ENCODE measurements around the gene METRN.
"Not testable (repeated sequence)": the region's sequence is repeated elsewhere in the genome, so short reads cannot be mapped to it uniquely, and the experiment has no call there.

Gene METRN

DNA sequence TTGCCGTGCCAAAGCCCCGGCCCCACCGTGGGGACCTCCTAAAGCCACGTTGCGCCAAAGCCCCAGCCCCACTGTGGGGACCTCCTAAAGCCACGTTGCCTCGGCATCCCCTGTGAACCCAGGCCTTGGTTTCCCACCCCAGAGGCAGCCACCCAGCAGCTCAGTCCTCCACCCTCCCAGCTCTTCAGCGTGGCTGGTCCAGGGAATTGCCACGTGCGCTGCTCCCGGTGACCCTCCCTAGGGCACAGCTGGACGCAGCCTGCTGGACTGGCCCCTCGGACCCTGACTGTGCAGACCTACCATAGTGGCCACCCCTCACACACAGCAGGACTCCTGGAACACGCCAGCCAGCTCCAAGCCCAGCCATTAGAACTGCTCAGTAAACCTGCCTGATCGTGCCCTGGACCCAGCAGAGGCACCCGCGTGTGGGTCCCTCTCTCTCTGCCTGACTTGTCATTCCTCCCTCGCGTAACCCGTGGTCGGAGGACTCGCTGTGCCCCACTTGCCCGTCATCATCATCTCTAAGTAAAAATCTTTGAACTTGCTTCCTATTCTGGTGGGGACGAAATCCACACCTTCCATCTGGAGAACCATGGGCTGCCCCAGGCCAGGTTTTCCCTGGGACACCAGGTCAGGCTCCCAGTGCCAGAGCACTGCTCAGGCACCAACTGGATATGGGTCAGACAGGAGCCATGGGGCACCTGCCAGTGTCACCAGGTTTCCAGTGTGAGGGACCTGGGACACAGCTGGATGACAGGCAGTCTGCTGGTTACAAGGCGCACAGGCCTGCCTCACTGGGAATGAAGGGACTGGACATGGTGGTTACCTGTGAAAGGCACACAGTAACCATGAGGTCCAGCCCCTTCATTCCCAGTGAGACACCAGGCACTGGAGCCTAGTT lies 20.3 kb downstream of the METRN start:
- DNase-seq (ENCODE audit: low read depth in 2 of 2), result no peak

DNA sequence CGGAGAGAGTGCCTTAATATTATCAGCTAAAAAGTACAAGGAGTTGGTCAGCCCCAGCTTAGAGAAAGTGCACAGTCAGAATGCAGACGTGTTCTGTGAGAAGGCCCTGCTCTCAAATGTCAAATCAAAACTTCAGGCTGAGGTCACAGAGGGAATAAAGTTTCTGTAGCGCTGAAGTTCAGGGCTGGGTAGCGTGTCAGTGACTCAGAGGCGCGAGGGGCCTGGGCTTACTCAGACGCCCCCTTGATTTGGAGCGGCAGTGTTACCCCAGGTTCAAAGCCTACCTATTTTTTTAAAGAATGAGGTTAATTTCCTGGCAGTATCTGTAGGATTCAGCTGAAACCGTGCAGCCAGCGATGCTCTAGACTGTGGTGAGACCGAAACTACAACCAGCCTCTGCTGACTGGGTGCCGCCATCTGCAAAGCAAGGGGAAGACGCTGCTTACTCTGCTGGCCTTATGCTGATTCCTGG lies 21.1 kb downstream of the METRN start:
- DNase-seq (ENCODE audit: low read depth in 2 of 2), result peak in 1 of 2 experiments; percentile 56

DNA sequence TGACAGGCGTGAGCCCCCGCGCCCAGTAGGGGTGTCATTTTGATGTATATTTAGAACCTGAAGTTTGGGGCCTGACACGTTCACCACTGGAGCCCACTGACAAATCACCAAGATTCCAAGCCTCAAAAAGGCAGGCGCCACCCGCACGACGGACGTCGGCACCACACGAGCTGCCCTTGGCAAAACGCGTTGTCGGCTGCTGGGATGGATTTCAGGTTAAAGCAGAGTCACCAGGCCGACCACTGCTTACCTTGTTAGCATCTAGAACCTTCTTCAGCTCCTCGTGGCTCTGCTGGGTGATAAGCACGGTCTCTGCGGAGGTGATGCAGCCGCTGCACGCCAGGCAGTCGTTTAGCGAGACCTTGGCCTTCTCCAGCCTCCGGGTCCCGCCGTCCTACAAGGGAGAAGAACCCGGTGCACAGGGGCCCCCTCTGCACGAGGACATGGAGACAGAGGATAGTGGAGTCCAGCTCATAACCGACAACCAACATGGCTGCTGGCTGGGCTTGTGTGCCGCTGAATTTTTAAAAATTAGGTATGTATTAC lies 22.1 kb downstream of the METRN start:
- DNase-seq (ENCODE audit: low read depth in 2 of 2), result no peak

DNA sequence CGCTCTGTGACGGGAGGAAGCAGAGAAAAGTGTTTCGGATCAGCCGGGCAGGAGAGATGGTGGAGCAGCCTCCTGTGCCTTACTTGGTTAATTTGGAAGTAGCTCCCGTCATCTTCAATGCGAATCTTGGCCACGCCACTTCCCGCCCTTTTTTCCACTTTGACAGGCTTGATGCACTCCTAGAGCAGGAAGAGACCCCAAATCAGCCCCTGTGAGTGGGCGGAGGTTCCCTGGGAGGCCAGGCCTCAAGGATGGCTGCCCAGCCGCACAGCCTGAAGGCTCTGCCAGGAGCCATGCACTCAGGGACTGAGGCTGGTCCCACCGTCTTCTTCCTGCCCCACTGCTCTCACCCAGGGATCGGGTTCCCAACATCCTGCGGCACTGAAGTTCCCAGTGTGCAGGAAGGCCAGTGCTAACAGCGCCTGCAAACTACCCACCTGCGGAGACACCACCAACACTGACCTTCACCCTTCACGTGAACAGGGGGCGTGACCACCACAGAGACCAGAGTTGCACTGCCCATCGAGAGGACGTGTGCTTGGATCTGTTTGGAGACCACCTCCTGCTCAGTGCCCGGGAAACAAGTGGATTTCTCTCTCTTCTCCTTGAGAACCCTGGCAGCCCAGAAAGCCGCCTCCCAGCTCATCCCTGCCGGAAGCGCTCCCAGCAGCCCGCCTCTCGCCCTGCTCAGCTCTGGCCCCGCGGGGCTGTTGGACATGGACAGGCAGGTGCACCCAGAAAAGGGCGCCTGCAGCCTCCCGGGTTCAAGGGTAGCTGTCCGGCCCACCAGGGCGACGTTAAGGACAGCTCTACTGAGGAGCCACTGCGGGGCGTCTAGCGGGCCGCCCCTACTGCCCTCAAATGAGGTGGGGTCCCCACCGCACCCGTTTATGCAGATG lies 24.9 kb downstream of the METRN start:
- DNase-seq (ENCODE audit: low read depth in 2 of 2), result no peak

DNA sequence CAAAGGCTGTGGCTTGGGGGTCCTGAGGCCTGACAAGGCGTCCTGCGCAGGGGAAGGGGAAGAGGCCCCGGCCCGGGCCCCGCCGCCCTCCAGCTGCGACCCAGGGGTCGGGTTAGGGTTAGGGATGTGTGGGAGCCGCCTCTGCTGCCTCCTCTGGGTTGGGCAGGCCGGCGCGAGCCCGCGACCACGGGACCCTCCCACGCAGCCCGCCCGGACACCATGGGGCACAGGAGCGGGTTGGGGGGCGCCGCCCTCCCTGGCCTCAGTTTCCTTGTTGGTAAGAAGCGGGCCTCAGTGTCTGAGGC lies 25.5 kb downstream of the METRN start:
- no peak for DNase-seq (ENCODE audit: low read depth in 2 of 2)

DNA sequence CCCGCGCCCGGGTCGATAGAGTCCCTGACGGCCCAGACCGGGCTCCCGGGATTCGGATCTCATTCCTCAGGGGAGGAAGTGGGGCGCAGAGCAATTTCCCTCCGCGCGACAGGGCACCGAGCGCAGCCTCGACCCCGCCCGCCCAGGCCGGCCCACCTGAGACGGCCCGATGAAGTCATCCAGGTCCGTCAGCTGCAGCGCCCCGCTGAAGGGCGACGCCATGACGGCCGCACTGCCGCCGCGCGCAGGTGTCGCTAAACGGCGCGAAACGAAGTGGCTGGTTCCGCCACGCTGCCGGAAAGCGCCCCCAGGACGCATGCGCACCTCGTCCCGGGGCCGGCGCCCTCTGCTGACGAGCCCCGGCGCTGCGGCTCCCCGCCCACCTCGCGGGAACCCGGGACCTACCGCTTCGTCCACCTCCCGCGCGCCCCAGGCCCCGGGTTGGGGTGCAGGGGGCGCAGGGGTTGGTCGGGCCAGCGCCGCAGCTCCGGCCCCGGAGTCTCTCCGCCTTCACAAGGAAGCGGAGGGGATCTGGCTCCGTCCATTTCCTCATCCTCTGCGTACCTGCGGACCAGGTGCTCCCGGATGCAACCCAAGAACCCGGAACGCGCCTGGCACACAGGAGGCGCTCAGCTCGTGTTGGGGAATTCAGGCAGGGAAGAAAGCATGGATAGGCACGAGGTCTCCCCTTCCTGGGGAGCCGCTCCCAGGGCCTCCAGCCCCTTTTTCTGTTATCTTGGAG lies 26.0 kb downstream of the METRN start, which contains the start of gene CIAO3:
Gene CIAO3, minus strand, starts transcription at position 234 of the 742 bp plus-strand sequence. Its CDS starts 12 bp downstream, at position 222.
- peak; percentile 84 to 88 for DNase-seq (ENCODE audit: low read depth in 2 of 2)

DNA sequence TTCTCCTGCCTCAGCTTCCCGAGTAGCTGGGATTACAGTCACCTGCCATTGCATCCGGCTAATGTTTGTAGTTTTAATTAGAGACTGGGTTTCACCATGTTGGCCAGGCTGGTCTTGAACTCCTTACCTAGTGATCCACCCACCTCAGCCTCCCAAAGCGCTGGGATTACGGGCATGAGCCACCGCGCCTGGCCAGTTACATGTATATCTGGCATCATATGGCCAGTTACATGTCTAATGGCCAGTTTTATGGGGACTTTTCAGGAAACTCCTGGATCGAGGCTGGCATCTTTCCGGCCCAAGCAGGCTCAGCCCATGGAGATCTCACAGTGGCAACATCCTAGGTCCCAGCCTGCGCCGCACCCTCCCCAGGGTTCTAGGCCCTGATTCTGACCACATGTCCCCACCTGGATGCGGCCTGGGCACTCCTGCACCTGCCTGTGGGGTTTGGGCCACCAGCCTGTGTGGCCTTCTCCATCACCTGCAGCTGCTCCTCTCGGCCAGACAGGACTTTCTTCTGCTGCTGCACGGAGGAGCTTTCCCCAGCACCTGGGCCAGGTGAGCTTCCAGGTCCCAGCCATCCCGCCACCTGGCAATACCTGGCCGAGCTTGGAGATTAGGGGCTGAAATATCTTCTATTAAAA lies 27.2 kb downstream of the METRN start:
- DNase-seq (ENCODE audit: low read depth in 2 of 2), result no peak

DNA sequence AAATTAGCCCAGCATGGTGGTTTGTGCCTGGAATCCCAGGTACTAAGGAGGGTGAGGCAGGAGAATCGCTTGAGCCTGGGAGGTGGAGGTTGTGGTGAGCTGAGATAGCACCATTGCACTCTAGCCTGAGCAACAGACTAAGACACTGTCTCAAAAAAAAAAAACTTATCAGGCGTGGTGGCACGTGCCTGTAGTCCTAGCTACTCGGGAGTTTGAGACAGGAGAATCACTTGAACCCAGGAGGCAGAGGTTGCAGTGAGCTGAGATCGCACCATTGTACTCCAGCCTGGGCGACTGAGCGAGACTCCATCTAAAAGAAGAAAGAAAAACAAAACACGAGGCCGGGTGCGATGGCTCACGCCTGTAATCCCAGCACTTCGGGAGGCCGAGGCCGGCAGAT lies 28.0 kb downstream of the METRN start:
- not testable (repeated sequence) for DNase-seq (ENCODE audit: low read depth in 2 of 2)

DNA sequence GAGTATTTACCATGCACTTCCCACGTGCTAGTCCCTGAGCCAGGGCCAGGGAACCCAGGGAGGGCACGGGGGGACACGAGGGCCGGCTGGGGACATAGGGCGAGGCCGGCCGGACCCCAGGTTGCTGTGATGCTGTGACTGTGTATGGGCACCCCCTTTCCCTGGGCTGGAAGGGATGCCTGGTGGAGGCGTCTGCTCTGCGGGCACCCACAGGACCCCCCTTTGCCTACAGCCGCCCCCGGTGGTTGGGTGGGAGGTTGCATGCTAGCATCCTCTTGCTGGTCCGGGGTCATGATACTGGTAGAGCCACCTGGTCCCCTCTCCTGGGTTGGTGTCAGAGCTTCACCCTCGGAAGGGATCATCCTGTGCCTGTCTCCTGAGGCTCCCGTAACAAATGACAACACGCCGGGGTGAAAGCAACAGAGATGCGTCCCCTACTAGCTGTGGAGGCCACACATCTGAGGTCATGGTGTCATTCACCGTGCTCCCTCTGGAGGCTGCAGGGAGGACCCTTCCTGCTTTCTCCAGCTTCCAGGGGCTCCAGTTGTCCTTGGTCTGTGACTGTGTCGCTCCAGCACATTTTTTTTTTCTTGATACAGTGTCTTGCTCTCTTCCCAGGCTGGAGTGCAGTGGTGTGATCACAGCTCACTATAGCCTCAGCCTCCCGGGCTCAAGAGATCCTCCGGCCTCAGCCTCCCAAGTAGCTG lies 29.0 kb downstream of the METRN start:
- no peak for DNase-seq (ENCODE audit: low read depth in 2 of 2)

DNA sequence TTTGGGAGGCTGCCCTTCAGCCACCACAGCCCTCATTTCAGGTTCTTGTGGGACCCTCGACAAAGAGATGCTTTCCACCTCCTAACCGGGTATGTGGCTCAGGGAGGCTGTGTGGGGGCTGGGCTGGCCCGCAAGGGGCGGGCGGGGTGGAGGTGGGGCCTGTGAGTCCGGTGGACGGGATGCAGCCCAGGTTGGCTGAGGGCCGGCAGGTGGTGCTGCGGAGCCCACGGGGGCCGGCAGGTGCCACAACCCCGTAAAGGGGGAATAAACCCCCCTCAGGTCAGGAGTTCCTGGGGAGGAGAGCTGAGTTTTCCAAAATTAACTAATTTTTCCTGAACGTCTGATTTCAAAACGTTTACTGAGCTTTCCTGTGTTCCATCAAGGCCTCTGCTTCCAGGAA lies 30.8 kb downstream of the METRN start:
- DNase-seq (ENCODE audit: low read depth in 2 of 2), result no peak

DNA sequence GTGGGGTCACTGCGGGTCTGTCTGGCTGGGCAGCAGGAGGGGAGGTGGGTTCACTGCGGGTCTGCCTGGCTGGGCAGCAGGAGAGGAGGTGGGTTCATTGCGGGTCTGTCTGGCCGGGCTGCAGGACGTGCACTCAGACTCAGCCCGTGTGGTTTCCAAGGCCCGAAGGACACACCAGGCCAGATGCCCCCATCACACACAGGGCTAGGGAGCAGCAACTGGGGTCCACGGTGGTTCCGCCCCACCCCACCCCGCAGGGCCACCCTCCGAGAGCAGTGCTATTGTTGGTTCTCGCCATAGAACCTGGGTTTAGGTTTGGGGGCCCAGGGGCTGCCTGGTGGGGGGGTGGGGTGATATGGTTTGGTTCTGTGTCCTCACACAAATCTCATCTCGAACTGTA lies 31.7 kb downstream of the METRN start:
- DNase-seq (ENCODE audit: low read depth in 2 of 2), result no peak

DNA sequence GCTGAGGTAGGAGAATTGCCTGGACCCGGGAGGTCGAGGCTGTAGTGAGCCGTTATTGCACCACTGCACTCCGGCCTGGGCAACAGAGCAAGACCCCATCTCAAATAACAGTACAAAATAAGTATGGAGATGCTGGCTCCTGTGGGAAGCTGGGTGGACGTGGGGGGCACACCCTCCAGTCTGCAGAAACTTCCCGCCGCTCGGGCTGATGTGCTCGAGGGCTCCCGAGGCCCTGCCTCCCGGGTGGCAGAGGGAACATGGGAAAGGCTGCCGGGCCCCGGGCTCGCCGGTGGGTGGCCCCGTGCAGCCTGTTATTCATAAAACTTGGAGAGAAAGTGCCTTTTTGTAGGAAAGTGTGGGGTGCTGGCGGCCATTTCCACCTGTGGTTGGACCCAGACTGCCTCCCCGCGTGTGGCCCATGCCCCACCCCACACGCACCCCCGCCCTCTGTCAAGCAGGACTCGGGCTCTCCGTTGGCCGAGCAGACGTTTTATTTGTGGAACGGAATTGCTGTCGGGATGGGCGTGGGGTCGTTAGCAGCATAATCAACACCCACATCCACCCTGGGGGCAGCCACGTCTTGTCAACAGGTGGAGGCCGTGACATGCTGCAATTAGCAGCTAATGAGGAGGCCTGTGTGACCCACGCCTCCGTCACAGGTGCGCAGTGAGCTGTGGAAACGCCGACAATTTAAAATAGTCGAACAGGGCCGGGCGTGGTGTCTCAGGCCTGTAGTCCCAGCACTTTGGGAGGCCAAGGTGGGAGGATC lies 33.2 kb downstream of the METRN start:
- no peak for DNase-seq (ENCODE audit: low read depth in 2 of 2)

DNA sequence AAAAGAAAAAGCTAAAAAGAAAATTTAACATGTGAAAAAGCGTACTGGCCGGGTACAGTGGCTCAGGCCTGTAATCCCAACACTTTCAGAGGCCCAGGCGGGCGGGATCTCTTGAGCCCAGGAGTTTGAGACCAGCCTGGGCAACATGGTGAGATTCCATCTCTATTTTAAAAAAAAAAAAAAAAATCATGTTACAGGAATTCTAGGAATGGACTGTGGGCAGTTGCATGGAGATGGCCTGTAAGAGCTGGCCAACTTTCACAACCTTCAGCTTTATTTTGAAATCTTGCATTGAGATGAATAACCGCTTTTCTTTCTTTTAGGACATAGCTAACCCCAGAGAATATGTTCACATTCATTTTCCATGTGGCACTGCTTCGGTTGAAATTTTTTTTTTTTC lies 34.1 kb downstream of the METRN start:
- DNase-seq (ENCODE audit: low read depth in 2 of 2), result no peak

DNA sequence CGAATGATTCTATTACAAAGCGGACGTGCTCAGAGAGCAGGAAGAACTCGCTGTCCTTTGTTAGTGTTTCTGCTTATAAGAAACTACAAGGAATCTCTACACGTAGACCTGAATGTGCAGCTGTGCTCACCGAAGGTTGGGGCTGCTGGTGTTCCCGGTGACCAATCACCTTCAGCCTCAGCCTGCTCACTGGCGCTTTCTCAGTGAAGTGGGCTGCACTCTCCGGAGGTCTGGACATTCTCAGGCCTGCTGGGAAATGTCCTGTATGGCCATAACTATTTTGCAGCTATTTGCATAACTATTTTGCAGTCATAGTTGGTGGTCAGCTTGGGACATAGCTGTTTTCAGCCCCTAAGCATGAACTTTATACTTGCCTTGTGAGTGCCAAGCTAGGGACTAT lies 35.6 kb downstream of the METRN start:
- DNase-seq (ENCODE audit: low read depth in 2 of 2), result no peak

DNA sequence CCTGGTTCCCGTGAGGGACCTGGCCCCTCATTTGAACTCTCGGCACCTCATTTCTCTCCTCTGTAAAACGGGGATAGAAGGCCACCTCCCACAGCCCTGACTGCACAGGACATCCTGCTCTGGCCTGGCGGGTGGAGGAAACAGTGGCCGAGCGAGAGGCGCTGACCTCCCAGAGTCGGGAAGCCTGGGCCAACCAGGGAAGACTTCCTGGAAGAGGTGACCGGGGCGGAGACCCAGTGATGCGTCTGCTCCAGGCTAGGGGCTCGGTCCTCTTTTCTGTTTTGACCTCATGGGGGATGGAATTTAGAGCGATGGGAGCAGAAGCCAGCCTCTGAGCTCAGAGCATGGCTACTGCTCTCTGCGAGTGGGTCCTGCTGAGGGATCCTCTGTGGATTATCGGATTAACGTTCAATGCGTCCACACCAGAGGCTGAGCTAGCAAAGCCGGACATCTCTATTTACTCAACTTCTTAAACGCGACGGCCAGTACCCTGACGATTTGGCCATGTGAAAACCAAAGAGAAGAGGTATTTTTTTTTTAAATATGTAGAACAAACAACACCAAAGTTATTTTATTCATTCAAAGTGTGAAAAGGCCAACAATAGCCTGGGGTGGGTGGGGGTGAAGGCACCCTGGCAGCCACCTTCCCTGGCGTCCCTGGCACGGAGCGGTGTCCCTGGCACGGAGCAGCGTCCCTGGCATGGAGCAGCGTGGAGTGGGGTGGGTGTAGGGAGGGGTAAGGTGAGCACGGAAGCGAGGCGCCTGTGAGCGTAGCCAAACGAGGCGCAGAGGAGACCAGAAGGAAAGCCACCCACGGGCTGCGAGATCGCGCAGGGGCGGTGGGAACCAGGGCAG lies 36.5 kb downstream of the METRN start:
- no peak for DNase-seq (ENCODE audit: low read depth in 2 of 2)

DNA sequence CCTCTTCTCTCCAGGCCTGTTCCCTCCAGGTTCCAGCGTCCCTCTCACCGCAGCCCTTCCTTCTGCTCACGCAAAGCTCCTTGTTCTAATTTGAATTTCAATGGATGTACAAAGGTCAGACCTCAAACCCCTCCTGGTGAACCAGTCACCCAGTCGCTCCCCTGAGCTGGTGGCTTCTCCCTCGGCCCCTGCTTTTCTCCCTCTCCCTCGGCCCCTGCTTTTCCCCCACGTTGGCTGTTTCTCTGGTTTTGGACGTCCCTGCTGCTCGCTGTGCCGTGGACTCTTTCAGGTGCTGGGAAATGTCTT lies 37.0 kb downstream of the METRN start:
- DNase-seq (ENCODE audit: low read depth in 2 of 2), result no peak

DNA sequence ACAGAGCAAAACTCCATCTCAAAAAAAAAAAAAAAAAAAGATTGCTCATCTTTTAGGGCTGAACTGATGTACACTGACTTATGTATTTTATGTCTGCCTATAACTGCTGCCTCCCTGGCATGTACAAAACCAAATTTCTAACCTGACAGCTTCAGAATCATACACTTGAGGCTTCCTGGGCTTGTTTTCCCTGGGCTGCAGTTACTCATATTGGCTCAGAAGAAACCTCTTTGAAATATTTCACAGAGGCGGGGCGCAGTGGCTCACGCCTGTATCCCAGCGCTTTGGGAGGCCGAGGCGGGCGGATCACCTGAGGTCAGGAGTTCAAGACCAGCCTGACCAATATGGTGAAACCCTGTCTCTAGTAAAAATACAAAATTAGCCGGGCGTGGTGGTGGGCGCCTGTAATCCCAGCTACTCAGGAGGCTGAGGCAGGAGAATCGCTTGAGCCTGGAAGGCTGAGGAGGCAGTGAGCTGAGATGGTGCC lies 39.2 kb downstream of the METRN start:
- not testable (repeated sequence) for DNase-seq (ENCODE audit: low read depth in 2 of 2)

DNA sequence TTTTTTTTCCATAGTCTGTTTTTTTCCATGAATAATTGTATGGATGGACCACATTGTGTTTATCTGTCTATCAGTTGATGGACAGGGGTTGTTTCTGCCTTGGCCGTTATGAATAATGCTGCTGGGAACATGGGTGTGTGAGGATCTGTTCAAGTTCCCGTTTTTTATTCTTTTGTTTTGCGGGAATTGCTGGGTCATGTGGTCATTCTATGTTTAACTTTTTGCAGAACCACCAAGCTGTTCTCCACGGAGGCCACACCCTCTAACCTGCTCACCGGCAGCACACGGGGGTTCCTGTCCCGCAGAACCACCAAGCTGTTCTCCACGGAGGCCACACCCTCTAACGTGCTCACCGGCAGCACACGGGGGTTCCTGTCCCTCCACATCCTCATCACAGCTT lies 39.7 kb downstream of the METRN start:
- DNase-seq (ENCODE audit: low read depth in 2 of 2), result no peak

DNA sequence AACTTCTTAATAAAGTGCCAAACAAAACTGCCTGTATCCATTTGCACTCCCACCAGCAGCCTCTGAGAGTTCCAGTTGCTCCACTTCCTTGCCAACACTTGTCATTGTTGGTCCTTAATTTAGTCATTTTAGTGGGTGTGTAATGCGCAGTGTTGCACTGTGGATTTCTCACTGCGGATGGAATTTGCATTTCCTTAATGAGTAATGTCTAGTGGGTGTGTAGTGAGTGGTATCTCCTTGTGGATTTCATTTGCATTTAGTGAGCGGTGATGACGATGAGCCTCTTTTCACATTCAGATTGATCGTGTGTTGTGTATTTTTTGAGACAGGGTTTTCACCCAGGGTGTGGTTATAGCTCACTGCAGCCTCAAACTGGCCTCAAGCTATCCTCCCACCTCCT lies 41.5 kb downstream of the METRN start:
- no peak for DNase-seq (ENCODE audit: low read depth in 2 of 2)
